ENCODE results near the gene YEATS2. TPM values are rescaled to one million over a fixed set of nuclear protein-coding genes. Genes with fewer than 3 reads are reported as not detected.
A peak's percentile ranks its signal among the peaks of the same experiment; 100 is the strongest.

Gene YEATS2
- total RNA-seq, 1 experiment from 2014 or later, result 33.8 TPM

- in situ Hi-C loops (cut with HindIII; ENCODE audit: low pct_unique_long_range_greater_than_20kb, low sequenced_read_pairs) (no loop called here), intact Hi-C loops (cut with micrococcal nuclease; ENCODE audit: unreplicated experiment) (no loop called here)
- CTCF ChIA-PET, result no interaction called here
- TF ChIP-seq POLR2AphosphoS5 (IDR thresholded peaks at IDR 0.05; ENCODE audit: low read depth, low read length) (no peak), SIN3A (IDR thresholded peaks at IDR 0.05; ENCODE audit: borderline replicate concordance, insufficient read depth, low read depth, low read length) (no peak), REST (IDR thresholded peaks at IDR 0.05; ENCODE audit: insufficient read depth in 1 of 2, low read depth in 2 of 2, low read length in 1 of 2) (no peak), CTCF (IDR thresholded peaks at IDR 0.05) (no peak), TCF7L2 (IDR thresholded peaks at IDR 0.05; ENCODE audit: low read depth, low read length) (no peak)
- Histone ChIP-seq H3K27ac (ENCODE audit: low read length) (no peak overlapping the region), H3K4me1 (ENCODE audit: control insufficient read depth, insufficient read depth, low read length) (no peaks in the 10 kb centered on the region), H3K4me3 (ENCODE audit: low read depth in 2 of 2, low read length in 2 of 2) (no peak overlapping the region), H3K27me3 (ENCODE audit: control insufficient read depth, insufficient read depth, low read length) (no peaks in the 10 kb centered on the region), H3K36me3 (ENCODE audit: control insufficient read depth, insufficient read depth, low read length) (peaks cover 30% of the 10 kb centered on the region), H3K9me3 (ENCODE audit: control insufficient read depth, insufficient read depth, low read depth, low read length) (no peaks in the 10 kb centered on the region)
- no peak for DNase-seq (ENCODE audit: low read depth, low spot score)
- no TSS peak for BruUV-seq (replicated peaks)
- ATAC-seq, result no peak
- POLR2A ChIA-PET, result no interaction called here
These were observed 56.5 kb downstream of the YEATS2 start for GRCh38 chr3:183754052-183754451.

- Histone ChIP-seq H3K9me3 (ENCODE audit: control insufficient read depth, insufficient read depth, low read depth, low read length) (no peaks in the 10 kb centered on the region), H3K27me3 (ENCODE audit: control insufficient read depth, insufficient read depth, low read length) (no peaks in the 10 kb centered on the region), H3K36me3 (ENCODE audit: control insufficient read depth, insufficient read depth, low read length) (peaks cover 17% of the 10 kb centered on the region), H3K27ac (ENCODE audit: low read length) (no peak overlapping the region), H3K4me1 (ENCODE audit: control insufficient read depth, insufficient read depth, low read length) (peaks cover 12% of the 10 kb centered on the region), H3K4me3 (ENCODE audit: low read depth in 2 of 2, low read length in 2 of 2) (no peak overlapping the region)
- no peak for ATAC-seq
- TF ChIP-seq CTCF (IDR thresholded peaks at IDR 0.05) (no peak), SIN3A (IDR thresholded peaks at IDR 0.05; ENCODE audit: borderline replicate concordance, insufficient read depth, low read depth, low read length) (no peak), TCF7L2 (IDR thresholded peaks at IDR 0.05; ENCODE audit: low read depth, low read length) (no peak), REST (IDR thresholded peaks at IDR 0.05; ENCODE audit: insufficient read depth in 1 of 2, low read depth in 2 of 2, low read length in 1 of 2) (no peak), POLR2AphosphoS5 (IDR thresholded peaks at IDR 0.05; ENCODE audit: low read depth, low read length) (no peak)
- POLR2A ChIA-PET, result no interaction called here
- TSS peak; percentile 20 for BruUV-seq (replicated peaks)
- CTCF ChIA-PET, result no interaction called here
- DNase-seq (ENCODE audit: low read depth, low spot score), result no peak
- in situ Hi-C loops (cut with HindIII; ENCODE audit: low pct_unique_long_range_greater_than_20kb, low sequenced_read_pairs) (no loop called here), intact Hi-C loops (cut with micrococcal nuclease; ENCODE audit: unreplicated experiment) (no loop called here)
These were observed 64.7 kb downstream of the YEATS2 start for GRCh38 chr3:183762304-183762703.

All from Panc1 (cell line).